ENCODE measurements around the gene SMPD1. TPM values are rescaled to one million over a fixed set of nuclear protein-coding genes. Genes with fewer than 3 reads are reported as not detected.

The SMPD1 gene
- total and polyA plus RNA-seq, 2 of the 4 experiments (the other 2 are of a cell fraction), result 19.5 to 108 TPM

- ChIA-PET CTCF (interaction anchor here (0.5 kb wide), 1 partner anchor 44 kb away, joined by 3 read pairs; no protein-coding TSS in a partner anchor), POLR2A (ENCODE audit: unreplicated experiment) (no interaction called here)
- H3K56ac ChIP-seq (ENCODE audit: extremely low read depth, insufficient read depth, low read length), result no peak overlapping the region
- H2AFZ ChIP-seq (replicated peaks; ENCODE audit: low read length, poor library complexity), result no peak overlapping the region
- no peak overlapping the region for H3K14ac ChIP-seq (replicated peaks; ENCODE audit: low read depth, low read length)
- H3K4me3 ChIP-seq (ENCODE audit: insufficient read depth, low read depth, low read length), result no peak overlapping the region
- intact Hi-C loops (cut with micrococcal nuclease), result no loop called here
- H2AK5ac ChIP-seq (ENCODE audit: low read depth, low read length), result no peak overlapping the region
- H3K4me2 ChIP-seq (ENCODE audit: low read depth, low read length), result no peak overlapping the region
- H3K27me3 ChIP-seq (ENCODE audit: control insufficient read depth, insufficient read depth, low read length), result no peaks in the 10 kb centered on the region
- in situ Hi-C loops (cut with MboI; ENCODE audit: low sequenced_read_pairs), result no loop called here
- no peak overlapping the region for H3K9ac ChIP-seq (ENCODE audit: low read depth, low read length)
- H4K5ac ChIP-seq (ENCODE audit: low read depth, low read length), result no peak overlapping the region
- peaks cover 4 to 15% of the 10 kb centered on the region in 2 experiments for H3K79me1 ChIP-seq (ENCODE audit: low read depth in 1 of 2, low read length in 2 of 2)
- H4K20me1 ChIP-seq (ENCODE audit: insufficient read depth, low read length), result peaks cover 8% of the 10 kb centered on the region; the same call in 1 of the 2 replicates
- ATAC-seq (ENCODE audit: low read depth) (no peak), DNase-seq (no peak)
- dilution Hi-C loops (cut with HindIII; ENCODE audit: low sequenced_read_pairs, unreplicated experiment), result no loop called here
- no peak overlapping the region for H2BK5ac ChIP-seq (ENCODE audit: low read depth, low read length, poor library complexity, severe bottlenecking)
- H2BK15ac ChIP-seq (ENCODE audit: low read depth, low read length), result no peak overlapping the region
- peaks cover 53% of the 10 kb centered on the region for H3K9me1 ChIP-seq (ENCODE audit: insufficient read depth, low read length)
- H3K4me1 ChIP-seq (ENCODE audit: control insufficient read depth, insufficient read depth, low read length), result peaks cover 17% of the 10 kb centered on the region
- 98% methylated on average over 7 of the region's 15 CpGs; no CpG with 5 or more reads in 1 of the 2 experiments for WGBS, 2 experiments (ENCODE audit: extremely low coverage in 2 of 2, insufficient read length in 1 of 2)
- H3K23ac ChIP-seq (ENCODE audit: low read depth, low read length), result no peak overlapping the region
- no peak overlapping the region for H2BK120ac ChIP-seq (ENCODE audit: low read depth, low read length)
- peaks cover 29% of the 10 kb centered on the region for H3K36me3 ChIP-seq (ENCODE audit: control insufficient read depth, insufficient read depth, low read length)
- no peak overlapping the region for H3K18ac ChIP-seq (ENCODE audit: low read depth, low read length)
- no peak overlapping the region for H4K8ac ChIP-seq (ENCODE audit: low read depth in 2 of 2, low read length in 2 of 2)
- H3K27ac ChIP-seq (ENCODE audit: insufficient read depth, low read length), result no peak overlapping the region
- H2AK9ac ChIP-seq (replicated peaks; ENCODE audit: low read depth, low read length, poor library complexity), result no peak overlapping the region
- H2BK20ac ChIP-seq (ENCODE audit: low read depth, low read length), result no peak overlapping the region
- no peak overlapping the region for H3K4ac ChIP-seq (ENCODE audit: low read depth, low read length)
- no TSS peak for BruUV-seq (replicated peaks)
- H3K9me3 ChIP-seq (ENCODE audit: control insufficient read depth, insufficient read depth, low read length), result no peaks in the 10 kb centered on the region
- no peak overlapping the region for H4K91ac ChIP-seq (ENCODE audit: insufficient read depth, low read depth, low read length)
- TF ChIP-seq RAD21 (IDR thresholded peaks at IDR 0.05; ENCODE audit: low read length) (no peak), FOS (IDR thresholded peaks at IDR 0.05; ENCODE audit: low read depth, low read length) (no peak), MAFK (IDR thresholded peaks at IDR 0.05; ENCODE audit: low read depth, low read length) (no peak), CHD1 (IDR thresholded peaks at IDR 0.05; ENCODE audit: low read depth, low read length) (no peak), RCOR1 (IDR thresholded peaks at IDR 0.05; ENCODE audit: insufficient replicate concordance, low read length) (no peak), SMC3 (IDR thresholded peaks at IDR 0.05; ENCODE audit: low read depth, low read length) (no peak), MAZ (IDR thresholded peaks at IDR 0.05; ENCODE audit: borderline replicate concordance, low read depth, low read length) (no peak), MXI1 (IDR thresholded peaks at IDR 0.05; ENCODE audit: borderline replicate concordance, low read depth, low read length) (no peak), CEBPB (IDR thresholded peaks at IDR 0.05; ENCODE audit: low read depth, low read length) (no peak), RFX5 (IDR thresholded peaks at IDR 0.05; ENCODE audit: low read depth, low read length) (no peak), BHLHE40 (IDR thresholded peaks at IDR 0.05; ENCODE audit: low read depth, low read length) (no peak), NFE2L2 (IDR thresholded peaks at IDR 0.05; ENCODE audit: low read depth, low read length) (no peak), POLR2A (IDR thresholded peaks at IDR 0.05; ENCODE audit: low read depth, low read length) (no peak)
- TF ChIP-seq, protein P1, sequence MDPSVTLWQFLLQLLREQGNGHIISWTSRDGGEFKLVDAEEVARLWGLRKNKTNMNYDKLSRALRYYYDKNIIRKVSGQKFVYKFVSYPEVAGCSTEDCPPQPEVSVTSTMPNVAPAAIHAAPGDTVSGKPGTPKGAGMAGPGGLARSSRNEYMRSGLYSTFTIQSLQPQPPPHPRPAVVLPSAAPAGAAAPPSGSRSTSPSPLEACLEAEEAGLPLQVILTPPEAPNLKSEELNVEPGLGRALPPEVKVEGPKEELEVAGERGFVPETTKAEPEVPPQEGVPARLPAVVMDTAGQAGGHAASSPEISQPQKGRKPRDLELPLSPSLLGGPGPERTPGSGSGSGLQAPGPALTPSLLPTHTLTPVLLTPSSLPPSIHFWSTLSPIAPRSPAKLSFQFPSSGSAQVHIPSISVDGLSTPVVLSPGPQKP (IDR thresholded peaks at IDR 0.05; ENCODE audit: borderline replicate concordance, low read depth, low read length), result no peak
- TF ChIP-seq, protein P2, sequence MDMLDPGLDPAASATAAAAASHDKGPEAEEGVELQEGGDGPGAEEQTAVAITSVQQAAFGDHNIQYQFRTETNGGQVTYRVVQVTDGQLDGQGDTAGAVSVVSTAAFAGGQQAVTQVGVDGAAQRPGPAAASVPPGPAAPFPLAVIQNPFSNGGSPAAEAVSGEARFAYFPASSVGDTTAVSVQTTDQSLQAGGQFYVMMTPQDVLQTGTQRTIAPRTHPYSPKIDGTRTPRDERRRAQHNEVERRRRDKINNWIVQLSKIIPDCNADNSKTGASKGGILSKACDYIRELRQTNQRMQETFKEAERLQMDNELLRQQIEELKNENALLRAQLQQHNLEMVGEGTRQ (IDR thresholded peaks at IDR 0.05; ENCODE audit: low read depth, low read length), result no peak
These were observed 10.4 kb downstream of the SMPD1 start for GRCh38 chr11:6400431-6401345.
